Brain microvascular endothelial cell (primary cell): ENCODE results near the gene RIOK2.
A peak's percentile ranks its signal among the peaks of the same experiment; 100 is the strongest.

Source experiments
- DNase-seq: peaks from one replicate; pipeline ENCODE4 v3.0.0-alpha.2; 2020
- H3K27ac ChIP-seq: fragments of 250-450 bp; sonication (Bioruptor Pico); 2 replicates; pipeline ENCODE4 v1.5.1; 2020; ENCODE audit warnings: mild to moderate bottlenecking, moderate library complexity
- H3K27me3 ChIP-seq: fragments of 250-450 bp; sonication (Bioruptor Pico); replicated peaks from 2 replicates; pipeline ENCODE4 v1.5.1; 2020; ENCODE audit warnings: mild to moderate bottlenecking
- H3K36me3 ChIP-seq: fragments of 250-450 bp; sonication (Bioruptor Pico); replicated peaks from 2 replicates; pipeline ENCODE4 v1.5.1; 2020; ENCODE audit warnings: mild to moderate bottlenecking
- H3K4me3 ChIP-seq: 2 replicates; pipeline ENCODE4 v1.5.1; 2011; ENCODE audit warnings: low read depth, mild to moderate bottlenecking, control low read depth, low read length, moderate library complexity
- CTCF ChIP-seq: IDR thresholded peaks from 2 replicates; pipeline ENCODE4 v1.5.1; 2011; ENCODE audit warnings: low read depth, mild to moderate bottlenecking, moderate library complexity, low read length, control low read depth, inconsistent platforms; ENCODE audit errors: missing control alignments
- in situ Hi-C: cut with HindIII; loops from 2 replicates; pipeline ENCODE4 v1.10.0; 2017; ENCODE audit warnings: low sequenced_read_pairs, low pct_ligation_motif_present

The RIOK2 gene

GRCh38 chr5:97183100-97183929 is at the start of gene RIOK2:
Gene RIOK2, minus strand, starts transcription at chr5:97183247. Its CDS starts 56 bp downstream, at chr5:97183191.
- Histone ChIP-seq H3K36me3 (peaks cover 9% of the 10 kb centered on the region), H3K27me3 (no peaks in the 10 kb centered on the region), H3K4me3 (peak within 1 kb of the TSS; percentile 98), H3K27ac (peak within 1 kb of the TSS; percentile 94)
- in situ Hi-C loops = no loop called here
- no peak for TF ChIP-seq CTCF
- peak; percentile 96 for DNase-seq

- peak; percentile 78 for TF ChIP-seq CTCF
- peak; percentile 82 for DNase-seq
- H3K36me3 ChIP-seq = no peaks in the 10 kb centered on the region
- no peak overlapping the region for H3K4me3 ChIP-seq
- H3K27me3 ChIP-seq = no peaks in the 10 kb centered on the region
- H3K27ac ChIP-seq = no peak overlapping the region
- in situ Hi-C loops = no loop called here
These were observed 48.1 kb upstream of the RIOK2 start for GRCh38 chr5:97231025-97231636.

- in situ Hi-C loops = no loop called here
- no peaks in the 10 kb centered on the region for H3K27me3 ChIP-seq
- TF ChIP-seq CTCF = no peak
- H3K27ac ChIP-seq = peak overlapping the region; percentile 38
- no peak overlapping the region for H3K4me3 ChIP-seq
- peak; percentile 1 for DNase-seq
- H3K36me3 ChIP-seq = no peaks in the 10 kb centered on the region
These were observed 46.7 kb upstream of the RIOK2 start for GRCh38 chr5:97229688-97230285.

- Histone ChIP-seq H3K4me3 (no peak overlapping the region), H3K27ac (no peak overlapping the region), H3K27me3 (no peaks in the 10 kb centered on the region), H3K36me3 (no peaks in the 10 kb centered on the region)
- no peak for TF ChIP-seq CTCF
- DNase-seq = no peak
- in situ Hi-C loops = no loop called here
These were observed 46.1 kb upstream of the RIOK2 start for GRCh38 chr5:97229196-97229595.

- no peak overlapping the region for H3K4me3 ChIP-seq
- no peak for TF ChIP-seq CTCF
- no peak overlapping the region for H3K27ac ChIP-seq
- H3K36me3 ChIP-seq = no peaks in the 10 kb centered on the region
- no peak for DNase-seq
- no peaks in the 10 kb centered on the region for H3K27me3 ChIP-seq
- in situ Hi-C loops = no loop called here
These were observed 42.2 kb upstream of the RIOK2 start for GRCh38 chr5:97225222-97225621.
